ENCODE measurements around the gene LCLAT1.

The LCLAT1 gene

GRCh38 chr2:30522421-30522820 is 75.4 kb downstream of the LCLAT1 start:
- no peak overlapping the region for H3K27ac ChIP-seq
- no peak for TF ChIP-seq CTCF (conservative IDR thresholded peaks at IDR 0.05)

GRCh38 chr2:30527411-30527810 is 80.4 kb downstream of the LCLAT1 start:
- TF ChIP-seq CTCF (conservative IDR thresholded peaks at IDR 0.05): no peak

GRCh38 chr2:30527859-30528258 is 80.8 kb downstream of the LCLAT1 start:
- H3K27ac ChIP-seq: peak overlapping the region; percentile 35; the same call in 1 of the 2 replicates
- TF ChIP-seq CTCF (conservative IDR thresholded peaks at IDR 0.05): no peak

More at GRCh38 chr2:30527411-30527810, 80.4 kb downstream of the LCLAT1 start:
- H3K27ac ChIP-seq: peak overlapping the region; percentile 35; the same call in 1 of the 2 replicates

- no peak for TF ChIP-seq CTCF (conservative IDR thresholded peaks at IDR 0.05)
- no peak overlapping the region for H3K27ac ChIP-seq
Observed at GRCh38 chr2:30530346-30530745, 83.3 kb downstream of the LCLAT1 start.

- H3K27ac ChIP-seq: no peak overlapping the region
- TF ChIP-seq CTCF (conservative IDR thresholded peaks at IDR 0.05): no peak
Observed at GRCh38 chr2:30541680-30542079, 94.6 kb downstream of the LCLAT1 start.

- no peak for TF ChIP-seq CTCF (conservative IDR thresholded peaks at IDR 0.05)
- H3K27ac ChIP-seq: no peak overlapping the region
Observed at GRCh38 chr2:30545875-30546274, 98.8 kb downstream of the LCLAT1 start.

GRCh38 chr2:30548386-30548785 is 101.3 kb downstream of the LCLAT1 start:
- H3K27ac ChIP-seq: no peak overlapping the region
- no peak for TF ChIP-seq CTCF (conservative IDR thresholded peaks at IDR 0.05)
